K562 (cell line): ENCODE data around the gene MEX3A. TPM values are rescaled to one million over a fixed set of nuclear protein-coding genes. Genes with fewer than 3 reads are reported as not detected.

Experiments
- ATAC-seq: fragments of 200-7000 bp; cut with Tn5 transposase; 3 replicates; pipeline ENCODE4 v1.9.1; 2020; ENCODE audit warnings: moderate library complexity
- BruUV-seq: library from RNA; stranded (reverse); fragments of 400-500 nt; replicated peaks from 2 replicates; lab custom pipeline; 2021; lab: Mats Ljungman, UMichigan
- CTCF ChIA-PET: fragments of 300-600 bp; formaldehyde crosslinking; extraction: SDS; loops from one replicate; lab custom pipeline; 2021; ENCODE audit warnings: low intra/inter-chr PET ratio; lab: Yijun Ruan, JAX
- POLR2A ChIA-PET: fragments of 300-600, 350-650 bp; sonication (Branson Sonifier 250); formaldehyde crosslinking; extraction: SDS; loops from one replicate; lab custom pipeline; 2021; ENCODE audit warnings: antibody characterized with exemption, inconsistent platforms; lab: Yijun Ruan, JAX
- DNase-seq, 4 experiments: peaks; one replicate each; pipeline versions ENCODE4 v3.0.0 to v3.0.0-alpha.2; 2011 to 2018; ENCODE audit warnings: low spot score in 3 of 4, mixed read lengths in 3 of 4; ENCODE audit errors: extremely low read depth in 1 of 4
- FAIRE-seq: peaks from 2 replicates; lab custom pipeline; 2011; peaks lifted over from hg19 to GRCh38; lab: Jason Lieb, UNC
- H2AFZ ChIP-seq: 2 replicates; pipeline ENCODE4 v1.6.0; 2011; ENCODE audit warnings: low read depth, low read length, control low read depth, inconsistent platforms
- H3K27ac ChIP-seq: fragments of 200-600 bp; 3 replicates; pipeline ENCODE4 v1.8.0; 2011; ENCODE audit warnings: low read depth, mild to moderate bottlenecking, control low read depth, inconsistent platforms, low read length, moderate library complexity, mixed read lengths; ENCODE audit errors: extremely low read depth
- H3K27me3 ChIP-seq, 2 experiments: fragments of 300-600 bp in 1 of 2; 2 replicates in 1 of 2; 3 replicates in 1 of 2; pipeline versions ENCODE4 v1.6.0 to v1.8.0; 2011; ENCODE audit warnings: inconsistent platforms in 2 of 2, low read length in 2 of 2, mild to moderate bottlenecking in 1 of 2, mixed read lengths in 1 of 2, moderate library complexity in 1 of 2; ENCODE audit not compliant: control insufficient read depth in 2 of 2, insufficient read depth in 2 of 2
- H3K36me3 ChIP-seq: fragments of 300-600 bp; 3 replicates; pipeline ENCODE4 v1.8.0; 2011; ENCODE audit warnings: mild to moderate bottlenecking, low read length, inconsistent platforms; ENCODE audit not compliant: control insufficient read depth, insufficient read depth
- H3K4me1 ChIP-seq, 2 experiments: fragments of 200-600 bp in 1 of 2; replicated peaks in 1 of 2; 2 replicates in 1 of 2; 3 replicates in 1 of 2; pipeline versions ENCODE4 v1.5.1 to v1.8.0; 2011; ENCODE audit warnings: inconsistent platforms in 2 of 2, low read length in 2 of 2, mild to moderate bottlenecking in 1 of 2, mixed read lengths in 1 of 2, moderate library complexity in 1 of 2; ENCODE audit not compliant: control insufficient read depth in 2 of 2, insufficient read depth in 2 of 2
- H3K4me2 ChIP-seq: 2 replicates; pipeline ENCODE4 v1.6.1; 2011; ENCODE audit warnings: low read length, control low read depth, inconsistent platforms, mixed read lengths; ENCODE audit not compliant: insufficient read depth
- H3K4me3 ChIP-seq: fragments of 200-600 bp; sonication (generic), shearing (Covaris generic); 2 replicates; pipeline ENCODE4 v1.5.1; 2016; ENCODE audit warnings: control low read depth, inconsistent platforms
- H3K79me2 ChIP-seq: fragments of 200-600 bp; 3 replicates; pipeline ENCODE4 v1.8.0; 2011; ENCODE audit warnings: low read length, inconsistent platforms; ENCODE audit not compliant: control insufficient read depth, insufficient read depth
- H3K9ac ChIP-seq, 2 experiments: 2 replicates each; pipeline versions ENCODE4 v1.6.0 to v1.6.1; 2011; ENCODE audit warnings: low read depth in 2 of 2, low read length in 2 of 2, control low read depth in 1 of 2, inconsistent platforms in 1 of 2, mild to moderate bottlenecking in 1 of 2, mixed read lengths in 1 of 2; ENCODE audit not compliant: insufficient read depth in 1 of 2
- H3K9me1 ChIP-seq: one replicate; pipeline ENCODE4 v1.6.0; 2011; ENCODE audit warnings: inconsistent platforms, mild to moderate bottlenecking, low read length, moderate library complexity; ENCODE audit not compliant: control insufficient read depth, insufficient read depth
- H3K9me3 ChIP-seq: replicated peaks from 2 replicates; pipeline ENCODE4 v1.5.1; 2011; ENCODE audit warnings: low read depth, low read length, inconsistent platforms; ENCODE audit not compliant: control insufficient read depth, insufficient read depth
- H4K20me1 ChIP-seq: replicated peaks from 2 replicates; pipeline ENCODE4 v1.6.1; 2011; ENCODE audit warnings: low read length, inconsistent platforms, mixed read lengths; ENCODE audit not compliant: control insufficient read depth, insufficient read depth
- HMG20B ChIP-seq: fragments of 250-450 bp; sonication (Bioruptor Pico); IDR thresholded peaks from 2 replicates; pipeline ENCODE4 v1.5.0; 2021; ENCODE audit warnings: mild to moderate bottlenecking
- JUN ChIP-seq, 2 experiments: sonication (generic) in 1 of 2; formaldehyde crosslinking in 1 of 2; IDR thresholded peaks; 2 replicates each; pipeline versions ENCODE4 v1.6.1 to v1.8.0; 2012 to 2022; ENCODE audit warnings: borderline replicate concordance in 2 of 2, mild to moderate bottlenecking in 2 of 2, improper control_type of control experiment in 1 of 2, low read depth in 1 of 2, low read length in 1 of 2, missing genetic modification reagents in 1 of 2
- POLR2G ChIP-seq: fragments of 200-400 bp; formaldehyde crosslinking; IDR thresholded peaks from 2 replicates; pipeline ENCODE4 v1.6.1; 2017; ENCODE audit warnings: low read depth, mild to moderate bottlenecking, antibody characterized with exemption, low read length, moderate library complexity
- RBM34 ChIP-seq: fragments of 200-400 bp; formaldehyde crosslinking; IDR thresholded peaks from 2 replicates; pipeline ENCODE4 v1.6.1; 2018; ENCODE audit warnings: low read length, borderline replicate concordance; ENCODE audit not compliant: insufficient read depth
- SRSF9 ChIP-seq: fragments of 200-400 bp; formaldehyde crosslinking; IDR thresholded peaks from 2 replicates; pipeline ENCODE4 v1.6.1; 2017; ENCODE audit warnings: low read depth, low read length, borderline replicate concordance
- WGBS: fragments of 100-300 bp; shearing (Covaris generic); methylation state at CpG from one replicate; pipeline ENCODE4 v1.1.6; 2016; ENCODE audit warnings: low coverage, mixed read lengths; ENCODE audit not compliant: insufficient coverage; ENCODE audit errors: missing lambda C conversion rate; 5-methylcytosine and 5-hydroxymethylcytosine counted together
- in situ Hi-C: fragments of 300-500 bp; cut with MboI; formaldehyde crosslinking; loops from 4 replicates; pipeline ENCODE4 v1.15.0; 2018; ENCODE audit warnings: inconsistent platforms, mixed read lengths
- intact Hi-C: fragments of 100-400 bp; cut with micrococcal nuclease; formaldehyde crosslinking; loops from 2 replicates; pipeline ENCODE4 v1.14.2; 2022
- polyA plus RNA-seq, 8 experiments: library from polyadenylated mRNA; depleted of rRNA in 4 of 8; stranded (reverse) in 5 of 8; unstranded in 3 of 8; fragments of >200 nt; fragmentation: Nextera tagmentation in 2 of 8; fragmentation: Illumina TruSeq in 1 of 8; extraction: Ambion mirVana in 2 of 8; extraction: Trizol in 1 of 8; gene quantifications; 2 replicates each; pipeline versions ENCODE4 v1.2.1 to v1.2.3, GENCODE V29; 2011 to 2014; ENCODE audit warnings: inconsistent platforms in 1 of 8, missing spikeins in 1 of 8
- total RNA-seq, 7 experiments: library from RNA; depleted of rRNA in 6 of 7; stranded (reverse); fragments of >200 nt in 6 of 7; fragmentation: Illumina TruSeq in 2 of 7; extraction: Trizol in 2 of 7; gene quantifications; 2 replicates each; pipeline versions ENCODE4 v1.2.1 to v1.2.3, GENCODE V29; 2011 to 2021; ENCODE audit warnings: low replicate concordance in 1 of 7
- TF ChIP-seq, protein P1 (sequence below): fragments of 250-450 bp; sonication (Bioruptor Pico); IDR thresholded peaks from 2 replicates; pipeline ENCODE4 v1.8.0; 2022; ENCODE audit warnings: moderate library complexity, mild to moderate bottlenecking, inconsistent platforms

Gene MEX3A
- total and polyA plus RNA-seq, 9 of the 15 experiments (the other 6 are each of a cell fraction or from before 2014, with no cell fraction given) = 0.36 to 13.7 (median 5.2) TPM

DNA sequence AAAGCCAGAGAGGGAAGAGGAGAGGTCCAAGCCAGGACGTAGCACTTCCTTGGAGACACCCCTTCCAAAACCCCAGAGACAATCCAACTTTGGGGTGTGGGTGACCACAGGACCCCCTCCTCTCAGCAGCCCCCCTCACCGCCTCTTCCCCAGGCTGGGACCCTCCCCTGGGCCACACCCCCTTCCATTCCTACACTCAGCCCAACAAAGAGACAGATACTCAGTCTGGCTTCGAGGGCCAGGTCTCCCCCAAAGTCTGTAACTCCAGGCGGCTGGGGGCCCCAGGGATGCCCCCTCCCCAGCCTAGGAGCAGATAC lies 1.4 kb downstream of the MEX3A start:
- peaks cover 18 to 43% of the 10 kb centered on the region in 2 experiments for H3K4me1 ChIP-seq
- WGBS = 27% methylated on average over 4 of the region's 4 CpGs
- peak overlapping the region; percentile 91 for H2AFZ ChIP-seq
- H3K9me3 ChIP-seq = no peaks in the 10 kb centered on the region
- no peak for FAIRE-seq
- in situ Hi-C loops = no loop called here
- peak overlapping the region; percentile 85 for H3K4me2 ChIP-seq
- CTCF ChIA-PET = no interaction called here
- no peak for DNase-seq
- peaks cover 2% of the 10 kb centered on the region for H3K9me1 ChIP-seq
- peaks cover 15% of the 10 kb centered on the region for H3K79me2 ChIP-seq
- H3K27me3 ChIP-seq = no peaks in the 10 kb centered on the region
- TF ChIP-seq, protein P1, sequence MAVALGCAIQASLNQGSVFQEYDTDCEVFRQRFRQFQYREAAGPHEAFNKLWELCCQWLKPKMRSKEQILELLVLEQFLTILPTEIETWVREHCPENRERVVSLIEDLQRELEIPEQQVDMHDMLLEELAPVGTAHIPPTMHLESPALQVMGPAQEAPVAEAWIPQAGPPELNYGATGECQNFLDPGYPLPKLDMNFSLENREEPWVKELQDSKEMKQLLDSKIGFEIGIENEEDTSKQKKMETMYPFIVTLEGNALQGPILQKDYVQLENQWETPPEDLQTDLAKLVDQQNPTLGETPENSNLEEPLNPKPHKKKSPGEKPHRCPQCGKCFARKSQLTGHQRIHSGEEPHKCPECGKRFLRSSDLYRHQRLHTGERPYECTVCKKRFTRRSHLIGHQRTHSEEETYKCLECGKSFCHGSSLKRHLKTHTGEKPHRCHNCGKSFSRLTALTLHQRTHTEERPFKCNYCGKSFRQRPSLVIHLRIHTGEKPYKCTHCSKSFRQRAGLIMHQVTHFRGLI (CRISPR knock-in tag) = no peak
- no peak for TF ChIP-seq HMG20B (CRISPR knock-in tag)
- TF ChIP-seq RBM34 = no peak
- TF ChIP-seq POLR2G = no peak
- no peak for TF ChIP-seq SRSF9
- TF ChIP-seq JUN (IDR thresholded peaks at IDR 0.05; ENCODE audit: borderline replicate concordance, low read depth, low read length) = no peak
- TF ChIP-seq JUN (CRISPR knock-in tag; IDR thresholded peaks at IDR 0.05; ENCODE audit: borderline replicate concordance) = no peak
- POLR2A ChIA-PET = interaction anchor here (0.6 kb wide), 1 partner anchor 20 kb away, joined by 3 read pairs; the partner anchor contains the start of gene RAB25
- H3K4me3 ChIP-seq = peak overlapping the region; percentile 55
- intact Hi-C loops = loop anchor here (10.0 kb wide), 1 partner anchor 284 kb away; the partner anchor contains the start of gene RHBG
- peaks cover 20% of the 10 kb centered on the region; the same call in 1 of the 3 replicates for H3K36me3 ChIP-seq
- no TSS peak for BruUV-seq
- H3K9ac ChIP-seq = peak overlapping the region; percentile 73 to 94
- no peaks in the 10 kb centered on the region for H4K20me1 ChIP-seq
- no peak overlapping the region for H3K27ac ChIP-seq
- no peak for ATAC-seq
